DOHH2 (cell line): ENCODE data around the gene SECISBP2.

Experiments
- H3F3A ChIP-seq: fragments of 200-600 bp; sonication (generic), shearing (Covaris generic); 2 replicates; pipeline ENCODE4 v1.6.0; 2016; ENCODE audit warnings: antibody characterized with exemption, mild to moderate bottlenecking; ENCODE audit not compliant: control insufficient read depth, insufficient read depth
- H3K27ac ChIP-seq: fragments of 200-600 bp; sonication (generic); 2 replicates; pipeline ENCODE4 v1.5.1; 2014; ENCODE audit warnings: low read depth, mild to moderate bottlenecking, low read length, moderate library complexity
- H3K27me3 ChIP-seq: fragments of 200-600 bp; sonication (generic); 2 replicates; pipeline ENCODE4 v1.6.1; 2014; ENCODE audit warnings: mild to moderate bottlenecking, low read length, mixed read lengths; ENCODE audit not compliant: control insufficient read depth
- H3K36me3 ChIP-seq: fragments of 200-600 bp; sonication (generic); 2 replicates; pipeline ENCODE4 v1.6.1; 2014; ENCODE audit warnings: mild to moderate bottlenecking, low read length, moderate library complexity, mixed read lengths; ENCODE audit not compliant: control insufficient read depth
- H3K4me1 ChIP-seq: fragments of 200-600 bp; sonication (generic); 2 replicates; pipeline ENCODE4 v1.6.1; 2014; ENCODE audit warnings: mild to moderate bottlenecking, low read length, mixed read lengths; ENCODE audit not compliant: control insufficient read depth
- H3K4me2 ChIP-seq: fragments of 200-600 bp; sonication (generic); 2 replicates; pipeline ENCODE4 v1.6.0; 2014; ENCODE audit warnings: mild to moderate bottlenecking, low read length, moderate library complexity
- H3K4me3 ChIP-seq: fragments of 200-600 bp; sonication (generic); 2 replicates; pipeline ENCODE4 v1.5.1; 2014; ENCODE audit warnings: mild to moderate bottlenecking, low read length, mixed read lengths
- H3K79me2 ChIP-seq: fragments of 200-600 bp; sonication (generic); 2 replicates; pipeline ENCODE4 v1.6.1; 2014; ENCODE audit warnings: mild to moderate bottlenecking, low read length, mixed read lengths; ENCODE audit not compliant: control insufficient read depth
- H3K9me2 ChIP-seq: fragments of 200-600 bp; sonication (generic); replicated peaks from 2 replicates; pipeline ENCODE4 v1.6.1; 2014; ENCODE audit warnings: mild to moderate bottlenecking, low read length, mixed read lengths; ENCODE audit not compliant: control insufficient read depth
- H3K9me3 ChIP-seq: fragments of 200-600 bp; sonication (generic); 2 replicates; pipeline ENCODE4 v1.6.1; 2014; ENCODE audit warnings: antibody characterized with exemption, low read length, mixed read lengths; ENCODE audit not compliant: control insufficient read depth, insufficient read depth
- H4K20me1 ChIP-seq: fragments of 200-600 bp; sonication (generic); 2 replicates; pipeline ENCODE4 v1.6.0; 2014; ENCODE audit warnings: low read depth, mild to moderate bottlenecking, antibody characterized with exemption, low read length, moderate library complexity; ENCODE audit not compliant: control insufficient read depth, insufficient read depth
- CTCF ChIP-seq: fragments of 200-600 bp; sonication (generic); IDR thresholded peaks from one replicate; pipeline ENCODE4 v1.5.1; 2014; ENCODE audit warnings: antibody characterized with exemption, mild to moderate bottlenecking, low read depth, low read length; ENCODE audit not compliant: poor library complexity, severe bottlenecking
- EZH2phosphoT487 ChIP-seq: fragments of 200-600 bp; sonication (generic); IDR thresholded peaks from 2 replicates; pipeline ENCODE4 v1.6.1; 2017; ENCODE audit warnings: borderline replicate concordance, mild to moderate bottlenecking, antibody characterized with exemption, low read length, moderate library complexity, mixed read lengths

Gene SECISBP2

GRCh38 chr9:89380437-89381307 lies 62.4 kb downstream of the SECISBP2 start:
- Histone ChIP-seq H3K27ac (no peak overlapping the region), H3K27me3 (no peaks in the 10 kb centered on the region), H3K9me3 (no peaks in the 10 kb centered on the region), H4K20me1 (no peaks in the 10 kb centered on the region), H3K9me2 (no peaks in the 10 kb centered on the region), H3K36me3 (no peaks in the 10 kb centered on the region), H3K4me1 (peaks cover 2% of the 10 kb centered on the region), H3K79me2 (no peaks in the 10 kb centered on the region), H3F3A (no peaks in the 10 kb centered on the region), H3K4me2 (no peak overlapping the region), H3K4me3 (no peak overlapping the region)
- TF ChIP-seq EZH2phosphoT487, result no peak
- no peak for TF ChIP-seq CTCF

- no peaks in the 10 kb centered on the region for H3K9me2 ChIP-seq
- no peak overlapping the region for H3K27ac ChIP-seq
- H3F3A ChIP-seq, result no peaks in the 10 kb centered on the region
- H4K20me1 ChIP-seq, result no peaks in the 10 kb centered on the region
- H3K27me3 ChIP-seq, result no peaks in the 10 kb centered on the region
- H3K4me1 ChIP-seq, result no peaks in the 10 kb centered on the region
- no peaks in the 10 kb centered on the region for H3K79me2 ChIP-seq
- no peaks in the 10 kb centered on the region for H3K9me3 ChIP-seq
- H3K4me3 ChIP-seq, result no peak overlapping the region
- H3K36me3 ChIP-seq, result no peaks in the 10 kb centered on the region
- H3K4me2 ChIP-seq, result no peak overlapping the region
- no peak for TF ChIP-seq EZH2phosphoT487
- TF ChIP-seq CTCF, result no peak
Observed at GRCh38 chr9:89381308-89381609, 63.0 kb downstream of the SECISBP2 start.

GRCh38 chr9:89382026-89382986 lies 64.0 kb downstream of the SECISBP2 start:
- Histone ChIP-seq H3K36me3 (no peaks in the 10 kb centered on the region; the same call in 1 of the 2 replicates), H3F3A (no peaks in the 10 kb centered on the region), H3K9me2 (no peaks in the 10 kb centered on the region), H3K4me3 (no peak overlapping the region), H3K79me2 (no peaks in the 10 kb centered on the region), H3K27me3 (no peaks in the 10 kb centered on the region), H3K4me2 (no peak overlapping the region), H3K9me3 (no peaks in the 10 kb centered on the region), H3K4me1 (no peaks in the 10 kb centered on the region), H4K20me1 (no peaks in the 10 kb centered on the region), H3K27ac (no peak overlapping the region)
- TF ChIP-seq EZH2phosphoT487 (no peak), CTCF (no peak)
